Mucosa of gallbladder (tissue), 1 donor: ENCODE results near the gene KCNK2. TPM values are rescaled to one million over a fixed set of nuclear protein-coding genes. Genes with fewer than 3 reads are reported as not detected.

ENCODE experiments used
- DNase-seq: peaks from one replicate; pipeline ENCODE4 v3.0.0-alpha.2; 2020; ENCODE audit warnings: low spot score
- total RNA-seq: library from RNA; stranded (reverse); gene quantifications from one replicate; pipeline ENCODE4 v1.2.1, GENCODE V29; 2021
- donor health status: DM: no; HTN: no; CAD: no.

Gene KCNK2
- total RNA-seq, 1 donor from 2014 or later = 0.43 TPM

DNA sequence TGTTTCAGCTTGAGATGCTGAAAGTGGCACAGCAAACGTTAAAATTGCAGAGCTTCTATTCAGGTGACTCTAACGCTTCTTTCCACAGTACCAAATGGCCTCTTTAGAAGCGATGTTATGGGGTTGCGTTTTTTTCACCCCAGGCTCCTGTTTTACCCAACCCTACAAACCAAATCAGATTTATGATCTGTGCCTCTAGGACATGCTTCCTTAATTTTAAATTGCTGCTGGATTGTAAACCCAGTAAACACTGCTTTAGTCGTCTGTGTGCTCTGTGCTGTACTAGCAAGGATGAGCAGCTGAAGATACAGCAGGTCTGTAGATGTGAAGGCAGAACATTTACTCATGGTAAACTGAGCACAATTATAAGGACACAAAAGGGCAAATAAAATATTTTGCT is 13.0 kb downstream of the KCNK2 start:
- DNase-seq = no peak

DNA sequence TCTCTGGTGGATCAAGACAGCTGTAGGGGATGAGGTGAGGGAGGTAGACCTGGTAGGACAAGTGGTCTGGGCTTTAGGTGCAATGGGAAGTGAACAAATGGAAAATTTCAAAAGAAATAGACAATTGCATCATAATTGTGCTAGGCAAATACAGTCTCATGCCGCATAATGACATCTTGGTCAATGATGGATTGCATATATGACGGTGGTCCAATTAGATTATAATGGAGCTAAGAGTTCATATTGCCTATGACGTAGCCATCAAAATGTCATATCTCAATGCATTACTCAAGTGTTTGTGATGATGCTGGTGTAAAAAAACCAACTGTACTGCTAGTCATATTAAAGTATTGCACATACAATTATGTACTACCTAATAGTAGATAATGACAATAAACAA is 19.0 kb downstream of the KCNK2 start:
- no peak for DNase-seq

DNA sequence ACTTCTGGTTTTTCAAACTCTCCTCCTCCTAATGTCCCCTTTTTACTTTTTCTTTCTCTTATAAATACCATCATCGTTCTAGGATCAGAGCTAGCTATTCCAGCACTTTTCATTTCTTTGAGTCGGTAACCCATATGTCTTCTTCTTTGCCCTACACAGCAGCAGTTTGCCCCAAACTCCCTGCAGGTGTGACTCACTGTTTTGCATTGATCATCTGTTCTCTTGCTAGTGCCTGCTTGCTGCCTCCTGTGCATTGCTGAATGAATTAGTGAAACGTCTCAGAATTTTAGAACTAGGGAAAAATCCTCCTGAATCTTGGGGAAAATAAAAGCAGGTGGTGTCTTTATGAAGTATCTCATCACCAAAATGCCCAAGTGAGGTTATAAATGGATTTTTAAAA is 21.7 kb downstream of the KCNK2 start:
- no peak for DNase-seq

DNA sequence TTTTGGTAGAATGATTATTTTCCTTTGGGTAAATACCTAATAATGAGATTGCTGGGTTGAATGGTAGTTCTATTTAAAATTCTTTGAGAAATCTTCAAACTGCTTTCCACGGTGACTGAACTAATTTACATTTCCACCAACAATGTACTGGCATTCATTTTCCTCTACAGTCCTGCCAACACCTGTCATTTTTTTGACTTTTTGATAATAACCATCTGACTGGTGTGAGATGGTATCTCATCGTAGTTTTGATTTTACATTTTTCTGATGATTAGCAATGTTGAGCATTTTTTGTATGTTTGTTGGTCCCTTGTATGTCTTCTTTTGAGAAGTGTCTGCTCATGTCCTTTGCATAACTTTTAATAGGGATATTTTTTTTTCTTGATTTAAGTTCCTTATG is 23.5 kb downstream of the KCNK2 start:
- no peak for DNase-seq

DNA sequence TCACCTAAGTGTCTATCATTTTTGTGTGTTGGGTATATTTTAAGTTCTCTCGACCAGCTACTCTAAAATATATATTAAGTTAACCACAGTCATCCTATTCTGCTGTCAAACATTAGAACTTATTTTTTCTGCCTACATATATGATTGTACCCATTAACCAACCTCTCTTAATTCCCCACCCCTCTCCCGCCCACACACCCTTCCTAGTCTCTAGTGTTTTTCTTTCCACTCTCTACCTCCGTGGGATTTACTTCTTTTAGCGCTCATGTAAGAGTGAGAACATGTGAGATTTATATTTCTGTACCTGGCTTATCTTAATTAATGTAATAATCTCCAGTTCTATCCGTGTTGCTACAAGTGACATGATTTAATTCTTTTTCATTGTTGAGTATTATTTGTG is 26.6 kb downstream of the KCNK2 start:
- DNase-seq = no peak

DNA sequence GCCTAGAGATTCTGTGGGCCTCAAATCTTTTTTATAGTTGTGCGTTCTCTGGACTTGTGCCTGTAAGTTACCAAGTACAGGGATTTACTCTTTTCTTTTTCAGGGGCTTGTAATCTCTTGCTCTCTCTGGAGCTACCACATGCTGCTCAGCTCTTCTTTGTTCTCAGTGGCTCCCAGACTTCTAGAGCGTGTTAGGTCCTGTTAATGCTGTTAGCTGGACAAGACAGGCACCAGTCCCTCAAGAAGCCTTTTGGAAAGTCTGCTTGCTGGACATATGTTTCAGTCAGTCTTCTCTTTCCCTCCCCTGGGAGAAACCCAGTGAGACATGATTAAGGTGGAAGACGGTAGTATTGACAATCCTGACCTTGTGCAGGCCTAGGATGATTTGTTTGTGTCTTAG is 29.4 kb downstream of the KCNK2 start:
- no peak for DNase-seq

DNA sequence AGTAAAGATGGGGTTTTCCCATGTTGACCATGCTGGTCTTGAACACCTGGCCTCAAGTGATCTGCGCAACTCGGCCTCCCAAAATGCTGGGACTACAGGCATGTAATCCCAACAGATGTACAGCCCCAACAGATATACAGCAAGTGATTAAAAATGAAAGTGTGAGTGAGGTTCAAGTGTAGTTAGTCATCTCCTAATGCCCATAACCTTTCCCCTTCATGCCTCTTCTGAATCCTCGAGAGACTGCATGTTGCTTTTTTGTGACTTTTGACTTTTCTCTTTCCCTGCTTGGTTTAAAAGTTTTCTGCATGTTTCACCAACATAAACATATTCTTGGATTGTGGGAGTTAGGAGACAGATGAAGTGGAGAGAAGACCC is 31.2 kb downstream of the KCNK2 start:
- no peak for DNase-seq

DNA sequence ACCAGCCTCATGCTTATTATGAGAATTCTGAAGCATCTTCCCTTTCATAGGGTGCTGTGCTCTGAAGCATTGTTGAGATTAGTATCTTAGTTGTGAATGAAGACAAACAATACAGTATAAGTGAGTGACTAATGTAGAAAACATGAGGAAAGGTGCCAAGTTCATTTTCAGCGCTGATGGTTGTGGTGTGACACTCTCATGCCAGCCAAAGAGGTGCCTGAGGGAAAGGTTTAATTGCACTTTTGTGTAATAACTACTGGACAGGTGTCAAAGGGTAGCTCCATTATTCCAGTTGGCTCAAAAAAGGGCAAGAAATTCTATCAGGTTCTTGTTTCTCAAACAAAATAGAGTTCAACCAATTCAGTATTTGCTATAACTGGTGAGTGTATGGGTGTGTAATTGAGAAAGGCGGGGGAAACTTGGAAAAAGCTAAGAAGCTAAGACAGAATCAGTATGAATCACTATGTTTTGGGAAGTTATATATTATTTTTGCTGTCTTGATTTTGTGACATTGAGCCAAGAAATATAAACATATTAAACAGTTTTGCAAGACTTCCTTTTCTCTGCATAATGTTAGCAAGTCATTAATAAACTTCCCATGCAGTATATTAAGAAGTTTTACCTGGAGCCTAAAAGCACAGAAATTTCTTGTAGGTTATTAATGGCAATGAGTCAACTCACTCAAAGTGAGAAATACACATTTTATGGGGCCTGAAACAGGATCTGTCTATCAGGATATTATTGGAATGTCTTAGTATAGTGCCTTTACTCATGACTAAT is 31.8 kb downstream of the KCNK2 start:
- DNase-seq = peak; percentile 39

DNA sequence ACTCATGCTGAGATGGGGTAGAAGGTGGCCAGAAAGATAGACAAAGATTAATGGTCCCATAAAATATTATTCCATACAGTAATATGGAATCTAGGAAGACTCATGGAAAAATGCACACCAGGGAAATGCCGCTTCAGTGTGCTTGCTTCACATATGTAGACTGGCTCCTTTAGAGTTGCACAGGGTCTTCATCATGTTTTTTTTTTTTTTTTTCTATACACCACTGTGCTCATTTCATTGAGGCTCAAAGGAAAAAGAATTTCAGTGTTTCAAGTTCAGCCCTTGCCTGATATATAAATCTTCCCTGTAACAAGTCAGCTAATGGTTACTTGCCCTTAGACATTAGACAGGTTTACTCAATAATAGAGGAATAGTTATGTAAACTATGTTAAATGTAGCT is 33.2 kb downstream of the KCNK2 start:
- no peak for DNase-seq

DNA sequence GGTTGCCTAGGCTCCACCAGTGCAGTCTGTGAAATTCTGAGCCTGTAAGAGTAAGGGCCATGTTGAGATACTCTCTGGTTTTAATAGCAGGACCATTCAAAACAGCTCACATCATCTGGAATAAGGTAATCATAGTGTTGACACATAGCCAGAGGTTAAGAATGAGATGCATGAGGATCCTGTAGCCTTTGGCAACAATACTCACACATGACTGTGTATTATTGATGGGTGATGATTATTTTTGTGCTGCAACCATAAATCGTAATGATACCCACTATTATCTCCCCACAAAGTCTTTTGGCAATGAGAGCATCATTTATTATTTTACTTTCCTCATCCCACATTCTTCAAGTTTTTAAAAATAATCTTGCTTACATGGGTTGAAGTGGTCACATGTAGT is 35.5 kb downstream of the KCNK2 start:
- DNase-seq = no peak

DNA sequence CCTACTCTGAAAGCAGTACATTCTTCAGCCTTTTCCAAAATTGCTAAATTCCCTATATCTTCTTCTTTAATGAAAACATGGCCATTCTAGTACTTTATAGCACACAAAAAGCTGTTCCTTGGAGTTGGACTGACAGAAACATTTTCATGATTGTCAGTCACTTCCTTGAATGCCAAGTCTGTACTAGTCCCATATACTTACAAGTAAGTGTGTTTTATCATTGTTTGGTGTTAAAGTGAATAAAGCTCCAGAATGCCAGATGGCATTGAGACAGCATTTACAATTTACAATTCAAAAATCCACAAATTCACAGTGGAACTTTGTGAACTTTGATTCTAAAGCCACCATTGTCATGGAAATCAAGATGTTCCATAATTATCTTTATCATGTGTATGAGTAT is 36.5 kb downstream of the KCNK2 start:
- DNase-seq = no peak

DNA sequence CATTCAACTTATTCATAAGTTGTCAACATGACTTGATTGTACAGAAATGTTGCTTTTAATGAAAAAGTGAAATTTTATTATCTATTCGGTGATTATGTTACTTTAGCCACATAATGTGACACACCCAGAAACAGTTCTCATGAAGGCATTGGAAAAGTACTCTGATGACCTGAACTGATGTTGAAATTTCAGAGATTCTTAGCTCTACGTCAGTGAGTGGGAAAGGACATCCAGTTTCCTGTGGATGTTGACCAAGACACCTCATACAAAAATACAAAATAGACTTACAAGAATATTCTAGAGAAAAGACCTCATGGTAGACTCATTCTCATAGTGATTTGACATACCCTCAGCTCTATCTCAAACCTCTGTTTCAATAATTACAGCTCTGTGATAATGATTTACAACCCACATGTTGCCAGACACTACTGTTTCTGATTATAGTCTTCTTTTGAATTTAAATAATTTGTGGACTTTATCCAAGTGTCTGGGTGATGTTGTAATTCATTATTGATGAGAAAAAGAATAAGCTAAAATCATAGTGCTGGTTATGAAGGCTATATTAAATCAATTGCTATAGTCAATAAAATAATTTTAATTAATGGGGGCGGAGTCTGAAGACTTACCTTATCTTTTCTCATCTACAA is 37.3 kb downstream of the KCNK2 start:
- DNase-seq = no peak

DNA sequence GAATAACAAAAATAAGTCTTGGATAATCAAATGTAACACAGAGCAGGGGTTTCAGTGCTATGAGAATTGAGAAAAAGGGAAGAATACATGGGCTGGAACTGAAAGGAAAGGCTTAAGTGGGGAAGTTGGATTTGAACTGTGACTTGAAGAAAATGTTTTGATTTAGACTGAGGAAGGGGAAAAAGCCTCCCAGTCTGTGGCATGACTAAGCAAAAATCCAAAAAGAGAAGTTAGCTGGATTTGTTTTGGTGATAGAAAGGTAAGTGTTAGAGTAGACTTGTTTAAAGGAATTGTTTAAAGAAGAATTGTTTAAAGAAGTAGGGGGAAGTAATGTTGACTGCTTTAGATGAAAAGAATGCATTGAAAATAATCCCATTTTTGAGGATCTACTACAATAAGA is 46.0 kb downstream of the KCNK2 start:
- DNase-seq = no peak

DNA sequence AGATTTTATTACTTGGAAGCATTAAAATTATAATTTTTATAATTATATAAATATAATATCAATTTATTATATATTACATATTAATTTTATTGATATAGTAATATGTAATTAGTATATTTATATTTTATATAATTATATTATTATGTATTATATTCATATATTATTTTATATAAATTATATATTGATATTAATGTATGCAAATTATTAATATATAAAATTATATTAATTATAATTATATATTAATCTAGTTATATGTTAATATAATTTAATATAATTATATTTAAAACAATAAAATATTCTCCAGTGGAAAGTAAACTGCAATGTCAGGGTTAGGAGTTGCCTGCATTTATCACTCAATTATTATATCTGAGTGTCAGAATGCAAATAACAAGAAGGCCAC is 48.8 kb downstream of the KCNK2 start:
- no peak for DNase-seq

DNA sequence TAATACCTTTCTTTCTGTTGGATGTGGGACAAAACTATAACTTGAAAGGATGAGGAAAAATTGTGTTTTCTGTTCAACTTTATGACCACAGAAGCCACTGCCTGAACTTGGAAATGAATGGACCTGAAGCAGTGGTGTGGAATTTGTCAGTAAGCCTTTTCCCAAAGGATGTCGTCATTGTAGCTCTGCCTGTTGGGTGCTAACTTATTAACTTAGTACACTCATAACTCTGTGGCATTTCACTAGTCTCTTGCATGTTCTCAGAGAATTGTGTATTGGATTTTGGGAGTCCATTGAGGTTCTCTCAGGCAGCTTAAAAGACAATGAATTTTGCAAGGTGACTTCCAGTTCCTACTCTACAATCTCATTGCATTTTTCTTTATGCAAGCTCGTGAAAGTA is 49.6 kb downstream of the KCNK2 start:
- DNase-seq = no peak

DNA sequence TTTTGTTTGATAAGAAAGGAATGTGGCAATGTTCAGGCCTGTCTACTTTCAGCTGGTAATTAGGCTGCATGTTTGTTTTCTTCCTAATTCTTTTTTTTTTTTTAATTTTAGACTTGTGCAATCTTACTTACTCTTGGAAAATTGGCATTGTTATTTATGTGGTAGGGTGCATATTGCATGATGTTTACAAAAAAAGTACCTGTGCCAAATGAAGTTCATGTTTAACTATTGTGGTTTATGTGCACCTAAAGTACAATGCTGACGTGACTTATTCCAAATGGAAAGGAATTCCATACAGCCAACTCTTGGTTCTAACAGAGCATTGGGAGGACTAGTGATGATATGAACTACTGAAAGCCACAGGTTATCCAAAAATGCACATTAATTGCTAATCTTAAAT is 51.0 kb downstream of the KCNK2 start:
- no peak for DNase-seq

DNA sequence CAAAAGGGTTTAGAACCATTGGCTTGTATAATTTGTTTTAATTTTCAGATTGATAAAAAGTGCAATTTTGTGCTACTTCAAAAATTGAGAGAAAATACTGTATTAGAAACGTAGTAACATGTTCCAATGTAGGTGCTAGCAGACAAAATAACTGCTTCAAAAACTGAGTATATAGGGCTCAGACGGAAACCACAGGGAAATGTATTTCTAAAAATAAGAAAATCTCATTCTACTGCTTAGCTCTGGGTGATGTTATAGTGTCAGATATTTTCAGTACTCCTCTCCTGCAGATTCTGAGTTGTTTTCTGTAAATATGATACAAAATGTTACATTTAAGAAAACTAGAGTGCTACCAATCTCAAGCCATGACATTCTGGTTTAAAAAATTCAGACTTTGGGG is 55.4 kb downstream of the KCNK2 start:
- DNase-seq = no peak

DNA sequence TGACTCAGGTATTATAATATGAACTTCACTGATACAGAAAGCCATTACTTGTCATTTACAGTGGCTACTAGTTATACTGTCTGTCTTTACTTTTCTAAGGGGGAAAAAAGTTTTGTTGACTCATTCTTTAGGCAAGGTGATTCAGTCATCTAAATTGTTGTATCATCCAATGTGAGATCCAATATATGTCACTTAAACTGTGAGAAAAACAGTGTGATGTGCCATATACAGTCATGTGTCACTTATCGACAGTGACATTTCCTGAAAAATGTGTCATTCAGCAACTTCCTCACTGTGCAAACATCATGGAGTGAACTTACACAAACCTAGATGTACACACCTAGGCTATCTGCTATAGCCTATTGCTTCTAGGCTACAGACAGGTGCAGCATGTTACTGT is 57.6 kb downstream of the KCNK2 start:
- DNase-seq = no peak

DNA sequence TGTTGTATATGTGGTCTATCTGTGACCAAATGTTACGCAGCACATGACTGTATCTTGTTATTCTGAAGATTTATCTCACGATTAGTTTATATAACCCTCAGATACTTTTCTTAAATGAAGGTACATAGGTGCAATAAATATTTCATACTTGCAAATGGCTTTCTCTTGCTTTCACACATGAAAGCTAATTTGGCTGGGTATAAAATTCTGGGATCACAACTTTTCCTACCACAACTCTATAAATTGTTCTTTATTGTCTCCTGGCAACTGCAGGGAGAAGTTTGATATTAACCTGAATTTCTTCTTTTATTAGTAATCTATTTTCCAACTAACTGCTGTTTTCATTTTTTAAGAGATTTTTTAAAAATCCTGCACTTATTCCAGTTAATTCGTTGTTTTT is 58.9 kb downstream of the KCNK2 start:
- DNase-seq = no peak

DNA sequence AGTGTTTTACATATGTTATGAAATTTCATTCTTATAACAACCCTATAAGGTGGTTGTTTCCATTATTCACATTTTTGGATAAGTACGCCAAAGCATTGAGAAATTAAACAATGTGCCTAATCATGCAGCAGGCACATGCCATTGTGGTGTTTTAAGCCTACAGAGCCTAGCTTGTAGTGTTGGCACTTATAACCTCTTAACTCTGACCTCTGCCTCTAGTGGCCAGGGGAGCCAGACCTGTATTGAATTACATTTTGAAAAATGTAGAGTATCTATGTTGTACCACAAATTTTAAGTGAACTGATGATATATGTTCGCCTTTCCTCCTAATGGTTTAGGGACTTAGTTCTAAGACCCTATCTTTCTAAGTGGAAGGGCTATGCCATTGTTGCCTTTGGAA is 61.0 kb downstream of the KCNK2 start:
- no peak for DNase-seq

DNA sequence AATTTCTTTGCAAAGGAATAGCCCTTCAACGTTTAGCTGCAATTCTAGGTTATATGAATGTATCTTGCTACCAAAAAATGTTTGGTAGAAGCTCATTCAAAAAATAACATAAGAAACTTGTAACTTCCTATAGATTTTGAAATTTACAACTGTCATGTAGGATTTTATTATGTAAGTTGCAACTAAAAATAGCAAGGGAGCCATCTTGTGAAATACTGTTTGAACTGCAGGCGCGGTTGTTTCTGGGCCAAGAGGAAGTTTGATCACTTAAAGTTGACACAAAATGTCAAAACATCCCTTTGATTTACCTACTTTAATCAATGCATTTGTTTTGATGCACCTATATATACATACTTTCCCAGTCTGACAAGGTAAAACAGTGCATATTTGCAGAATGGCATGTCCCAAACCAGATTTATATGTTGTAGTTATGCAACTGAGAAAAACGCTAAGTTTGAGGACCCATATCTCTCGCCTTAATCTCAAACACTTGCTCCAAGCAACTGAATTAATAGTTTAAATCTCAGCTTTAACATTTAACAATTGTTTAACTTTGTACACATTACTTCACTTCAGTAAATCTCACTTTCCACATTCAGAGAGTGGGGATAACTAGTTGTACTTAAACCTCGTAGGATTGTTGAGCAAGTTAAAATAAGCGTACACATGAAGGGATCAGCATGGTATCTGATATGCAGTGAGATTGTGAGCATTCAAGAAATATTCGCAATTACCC is 63.9 kb downstream of the KCNK2 start:
- DNase-seq = peak; percentile 11

DNA sequence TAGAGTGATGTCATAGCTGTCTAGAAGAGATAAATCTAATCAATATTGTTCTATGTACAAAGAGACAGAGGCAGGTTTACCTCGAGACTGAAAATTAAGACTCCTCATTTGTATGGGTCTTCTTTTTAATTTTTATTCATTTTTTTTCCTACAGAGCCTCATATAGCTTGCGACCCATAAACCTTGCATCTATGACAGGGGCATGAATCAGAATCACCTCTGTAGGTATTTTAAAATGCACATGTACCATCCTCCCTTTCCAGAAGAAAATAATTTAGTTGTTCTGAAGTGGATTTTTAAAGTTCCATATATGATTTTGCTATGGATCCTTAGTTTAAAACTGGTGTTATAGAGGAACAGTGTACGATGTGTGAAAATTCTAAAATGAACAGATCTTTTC is 64.5 kb downstream of the KCNK2 start:
- no peak for DNase-seq
